Articular chondrocyte of knee joint (primary cell): ENCODE measurements around the gene RIT2. TPM values are rescaled to one million over a fixed set of nuclear protein-coding genes. Genes with fewer than 3 reads are reported as not detected.

ENCODE experiments used
- total RNA-seq: library from RNA; depleted of rRNA; stranded (reverse); fragments of >200 nt; gene quantifications from 2 replicates; pipeline ENCODE4 v1.2.3, GENCODE V29; 2012

The RIT2 gene
- total RNA-seq, result not detected in 2 replicates

GRCh38 chr18:43115076-43115921, at the start of gene RIT2:
Gene RIT2, minus strand, starts transcription at chr18:43115685.

Other genes starting within 250 kb of the RIT2 start
- gene SYT4, start 161.8 kb upstream of the RIT2 start, total RNA-seq, result not detected in 2 replicates